RWPE1 (cell line): ENCODE results near the gene SCAMP5.
A peak's percentile ranks its signal among the peaks of the same experiment; 100 is the strongest.

ENCODE experiments used
- CTCF ChIA-PET: fragments of 350-600 bp; sonication (Branson Sonifier 250); formaldehyde crosslinking; extraction: SDS; loops from one replicate; lab custom pipeline; 2021; lab: Yijun Ruan, JAX
- POLR2A ChIA-PET: fragments of 400-600 bp; formaldehyde crosslinking; extraction: SDS; loops from one replicate; lab custom pipeline; 2020; ENCODE audit warnings: antibody characterized with exemption; ENCODE audit not compliant: low non-redundant PET; lab: Yijun Ruan, JAX
- DNase-seq: peaks from one replicate; pipeline ENCODE4 v3.0.0; 2012; ENCODE audit warnings: low spot score
- H3K27ac ChIP-seq: fragments of 450-650 bp; 2 replicates; pipeline ENCODE4 v1.5.1; 2017
- CTCF ChIP-seq: fragments of 450-650 bp; conservative IDR thresholded peaks from 2 replicates; pipeline ENCODE4 v1.5.1; 2017; ENCODE audit warnings: low read depth, mild to moderate bottlenecking

SCAMP5 gene

DNA sequence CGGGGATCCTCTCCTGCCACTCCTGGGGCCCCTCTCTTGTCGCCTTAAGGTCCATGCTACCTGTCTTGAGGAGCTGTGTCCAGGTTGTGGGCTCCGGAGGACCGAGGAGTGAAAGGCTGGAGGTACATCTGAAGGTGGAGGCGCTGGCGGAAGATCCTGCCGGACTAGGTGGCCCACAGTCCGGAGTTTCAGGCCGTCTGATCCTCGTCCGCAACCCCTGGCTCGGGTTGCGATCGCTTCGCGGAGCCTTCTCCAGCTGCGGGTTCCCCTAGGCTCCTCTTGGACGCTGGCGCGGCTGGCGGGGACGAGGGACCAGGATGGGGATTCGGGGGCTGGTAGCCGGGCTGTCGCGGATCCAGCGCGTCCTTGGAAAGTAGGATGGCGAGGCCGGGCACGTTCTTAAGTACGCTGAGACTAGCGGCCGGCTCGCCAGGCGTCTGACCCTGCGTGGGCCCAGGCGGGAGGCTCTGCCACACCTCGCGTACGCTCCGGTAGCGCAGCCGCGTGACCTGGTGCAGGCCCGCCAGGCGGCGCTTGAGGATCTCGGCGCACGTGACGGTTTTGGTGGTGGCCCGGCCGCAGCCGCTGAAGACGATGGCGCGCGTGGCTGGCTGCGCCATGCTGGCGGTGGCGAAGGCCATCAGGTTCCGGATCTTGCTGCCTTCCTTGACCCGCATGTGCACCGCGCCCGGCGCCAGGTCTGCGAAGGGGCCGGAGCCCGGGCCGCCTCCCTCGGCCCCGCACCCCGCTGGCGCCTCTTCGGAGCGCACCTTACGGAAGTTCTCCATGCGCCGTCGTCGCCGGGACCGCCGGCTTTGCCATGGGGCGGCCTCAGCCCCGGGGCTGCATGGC, 39.3 kb upstream of the SCAMP5 start:
- peak; percentile 59 for DNase-seq
- H3K27ac ChIP-seq = peak overlapping the region; percentile 93
- CTCF ChIA-PET = interaction anchor here (0.6 to 1.4 kb wide), 3 partner anchors 15 to 139 kb away, joined by 3 to 5 read pairs (median 3); no protein-coding TSS in a partner anchor
- POLR2A ChIA-PET = interaction anchor here (0.9 to 1.2 kb wide), 3 partner anchors 11 to 145 kb away, joined by 3 to 4 read pairs (median 3); no protein-coding TSS in a partner anchor
- TF ChIP-seq CTCF = peak; percentile 69

- H3K27ac ChIP-seq = peak within 1 kb of the TSS; percentile 93
- TF ChIP-seq CTCF = no peak
- ChIA-PET CTCF (interaction anchor here (0.5 to 1.4 kb wide), 5 partner anchors 14 to 247 kb away, joined by 3 to 13 read pairs (median 3); no protein-coding TSS in a partner anchor), POLR2A (interaction anchor here (0.5 to 1.2 kb wide), 6 partner anchors 11 to 146 kb away, joined by 3 to 4 read pairs (median 3); partner anchors contain the start of gene COX5A)
- DNase-seq = peak; percentile 87
Observed at GRCh38 chr15:74956648-74957475, 38.5 kb upstream of the SCAMP5 start, which contains the start of gene RPP25. Gene RPP25, minus strand, starts transcription at chr15:74956772. Its CDS starts 189 bp downstream, at chr15:74956583.

- peak overlapping the region; percentile 93 for H3K27ac ChIP-seq
- CTCF ChIA-PET = interaction anchor here (0.5 to 1.4 kb wide), 4 partner anchors 13 to 780 kb away, joined by 3 to 13 read pairs (median 4); no protein-coding TSS in a partner anchor
- no peak for TF ChIP-seq CTCF
- DNase-seq = no peak
- POLR2A ChIA-PET = interaction anchor here (0.5 to 1.2 kb wide), 2 partner anchors 10 to 1043 kb away, joined by 4 read pairs; no protein-coding TSS in a partner anchor
Observed at GRCh38 chr15:74957476-74958035, 37.8 kb upstream of the SCAMP5 start.

DNA sequence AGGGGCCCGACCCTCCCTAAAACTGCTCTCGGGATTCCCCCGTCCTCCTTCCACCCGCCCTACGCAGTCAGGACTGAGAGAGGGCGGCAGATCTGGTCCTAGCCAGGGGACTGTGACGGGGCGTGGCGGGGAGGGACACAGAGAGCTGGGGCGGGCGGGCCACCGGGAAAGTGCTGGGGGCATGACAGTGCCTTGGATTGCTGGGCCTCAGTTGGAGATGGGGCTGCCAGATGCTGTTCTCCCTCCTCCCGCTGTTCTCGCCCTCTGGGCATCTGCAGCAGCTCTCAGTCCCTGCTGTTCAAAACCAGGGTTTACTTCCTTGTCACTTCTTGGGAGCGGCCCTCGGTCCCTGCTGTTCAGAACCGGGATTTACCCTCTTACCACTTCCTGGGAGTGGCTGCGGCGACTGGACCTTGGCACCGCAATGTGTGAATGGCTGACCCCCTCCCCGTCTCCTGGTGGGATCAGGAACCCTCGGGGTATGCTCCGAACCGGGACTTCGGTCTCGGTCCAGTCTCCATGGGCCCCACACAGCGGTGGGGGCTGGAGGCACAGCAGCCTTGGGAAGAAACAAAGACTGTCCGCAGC, 36.9 kb upstream of the SCAMP5 start:
- no peak overlapping the region for H3K27ac ChIP-seq
- no peak for TF ChIP-seq CTCF
- POLR2A ChIA-PET = no interaction called here
- CTCF ChIA-PET = interaction anchor here (0.5 to 1.0 kb wide), 2 partner anchors 29 to 779 kb away, joined by 3 read pairs; no protein-coding TSS in a partner anchor
- no peak for DNase-seq

DNA sequence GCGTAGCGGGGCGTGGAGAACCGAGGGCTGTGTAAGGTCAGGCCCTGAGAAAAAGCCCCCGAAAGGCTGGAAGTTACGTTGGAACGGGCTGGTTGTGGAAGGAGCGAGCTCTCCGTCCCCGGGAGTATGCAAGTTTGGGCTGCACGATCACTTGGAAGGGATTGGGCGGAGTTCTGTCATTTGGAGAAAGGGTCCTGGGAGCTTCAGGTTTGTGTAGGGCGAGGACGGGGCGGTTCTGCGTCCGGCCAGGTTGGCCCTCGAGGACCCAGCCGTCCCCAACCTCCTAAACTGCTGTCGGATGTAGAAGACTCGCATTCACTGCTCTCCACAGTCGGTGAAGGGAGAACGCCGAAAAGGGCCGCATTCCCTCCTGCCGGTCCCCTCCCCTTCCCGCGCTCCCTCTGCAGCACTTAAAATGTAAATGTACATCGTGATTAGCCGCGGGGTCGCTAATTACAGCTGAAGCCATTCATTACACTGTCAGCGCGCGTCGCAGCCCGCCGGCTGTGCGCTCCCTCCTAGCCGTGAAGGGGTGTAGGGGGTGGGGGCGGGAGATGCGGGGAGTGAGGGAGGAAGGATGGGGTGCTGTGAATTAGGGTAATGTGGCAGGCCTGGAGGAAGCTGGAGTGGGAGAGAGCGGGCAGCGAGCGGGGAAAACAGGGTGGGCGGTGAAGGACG, 36.3 kb upstream of the SCAMP5 start:
- DNase-seq = no peak
- no peak overlapping the region for H3K27ac ChIP-seq
- POLR2A ChIA-PET = no interaction called here
- CTCF ChIA-PET = interaction anchor here (1.0 kb wide), 1 partner anchor 29 kb away, joined by 3 read pairs; no protein-coding TSS in a partner anchor
- TF ChIP-seq CTCF = no peak
